Measurements from ENCODE around the gene C2CD4C.

The C2CD4C gene

DNA sequence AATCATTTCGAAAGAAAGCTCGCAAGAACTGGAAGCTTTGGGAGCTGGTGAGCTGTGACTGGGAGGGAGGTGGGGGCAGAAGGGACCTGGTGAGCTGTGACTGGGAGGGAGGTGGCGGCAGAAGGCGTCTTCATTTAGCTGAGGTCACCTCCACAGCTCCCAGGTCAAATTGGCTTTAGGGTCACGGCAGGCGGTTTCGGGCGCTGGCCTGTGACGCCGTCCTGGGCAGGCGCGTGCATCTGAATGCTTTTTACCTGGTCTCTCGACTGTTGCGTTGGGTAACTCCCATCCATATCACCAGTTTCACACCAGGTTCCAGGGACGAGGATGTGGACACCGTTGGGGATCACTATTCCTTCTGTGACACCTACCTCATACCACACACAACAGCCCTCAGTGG lies 29.2 kb downstream of the C2CD4C start:
- no peak for TF ChIP-seq POLR2A (IDR thresholded peaks at IDR 0.05; ENCODE audit: low read depth, low read length)
- no peak for FAIRE-seq
- no peak for DNase-seq (ENCODE audit: insufficient read length, low spot score)

DNA sequence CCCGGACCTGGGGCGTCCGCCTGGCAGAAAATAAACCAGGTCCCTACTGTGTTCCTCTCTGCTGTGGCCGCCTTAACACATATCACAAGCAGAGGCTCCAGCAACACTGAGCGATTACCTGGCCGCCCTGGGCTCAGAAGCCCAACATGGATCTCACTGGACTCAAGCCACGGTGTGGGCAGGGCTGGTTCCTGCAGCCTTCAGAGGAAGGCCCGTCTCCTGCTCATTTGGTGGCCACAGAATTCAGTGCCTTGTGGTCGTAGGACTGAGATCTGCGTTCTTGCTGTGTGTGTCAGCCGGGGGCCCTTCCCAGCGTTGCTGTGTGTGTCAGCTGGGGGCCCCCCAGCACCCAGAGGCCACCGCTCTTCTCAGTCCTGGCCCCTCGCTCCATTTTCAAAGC lies 30.2 kb downstream of the C2CD4C start:
- no peak for TF ChIP-seq POLR2A (IDR thresholded peaks at IDR 0.05; ENCODE audit: low read depth, low read length)
- DNase-seq (ENCODE audit: insufficient read length, low spot score) (no peak), FAIRE-seq (no peak)

DNA sequence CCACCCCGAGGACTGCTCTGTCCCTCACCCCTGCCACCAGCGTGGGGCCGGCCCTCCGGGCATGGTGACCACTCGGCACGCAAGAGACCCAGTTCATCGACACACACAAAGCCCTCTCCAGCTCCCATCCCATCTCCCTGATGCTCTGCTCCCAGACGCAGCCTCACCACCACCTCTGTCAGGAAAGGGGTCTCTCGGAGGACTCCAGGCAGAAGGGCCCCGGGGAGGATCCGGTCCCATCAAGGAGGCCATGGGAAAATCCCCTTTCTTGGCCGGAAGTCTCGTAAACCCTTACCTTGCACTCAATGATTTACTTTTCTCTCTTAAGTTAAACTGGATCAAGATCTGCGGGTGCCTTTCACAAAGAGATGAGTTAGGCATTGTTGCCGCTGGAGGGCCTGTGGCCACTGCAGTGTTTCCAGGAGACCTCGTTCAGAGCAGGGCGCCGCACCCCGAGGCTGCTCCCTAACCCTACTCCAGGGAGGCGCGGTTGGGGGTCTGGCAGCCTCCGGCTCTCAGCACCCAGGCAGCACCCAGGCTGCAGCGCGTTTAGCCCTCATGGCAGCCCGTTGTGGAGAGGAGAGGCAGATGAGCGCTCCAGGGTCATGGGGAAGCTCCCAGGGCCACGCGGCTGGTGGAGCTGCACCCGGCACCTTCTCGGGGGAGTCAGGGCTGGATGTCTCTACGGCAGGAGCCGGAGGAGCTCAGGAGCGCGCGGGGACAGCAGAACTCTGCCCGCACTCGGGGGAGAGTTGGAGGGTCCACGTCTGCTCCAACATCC lies 31.0 kb downstream of the C2CD4C start:
- peak; percentile 40 for DNase-seq (ENCODE audit: insufficient read length, low spot score)
- FAIRE-seq: no peak
- TF ChIP-seq POLR2A (IDR thresholded peaks at IDR 0.05; ENCODE audit: low read depth, low read length): no peak

DNA sequence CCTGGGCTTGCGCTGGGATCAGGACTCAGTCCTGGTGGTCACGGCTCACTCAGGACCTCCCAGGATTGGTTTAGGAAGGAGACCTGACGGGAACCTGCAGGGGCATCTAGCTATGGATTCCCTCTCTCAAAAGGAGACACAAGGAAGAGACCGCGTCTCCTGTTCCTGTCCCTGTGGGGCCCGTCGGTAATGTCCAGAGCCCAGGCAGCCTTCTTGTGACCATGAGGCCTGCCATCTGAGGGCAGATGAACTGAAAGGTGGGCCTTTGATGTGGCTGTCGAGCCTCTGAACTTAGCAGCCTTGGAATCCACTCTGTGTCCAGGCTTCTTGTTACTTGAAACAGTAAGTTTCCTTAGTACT lies 32.9 kb downstream of the C2CD4C start:
- DNase-seq (ENCODE audit: insufficient read length, low spot score): no peak
- TF ChIP-seq POLR2A (IDR thresholded peaks at IDR 0.05; ENCODE audit: low read depth, low read length): no peak
- no peak for FAIRE-seq

DNA sequence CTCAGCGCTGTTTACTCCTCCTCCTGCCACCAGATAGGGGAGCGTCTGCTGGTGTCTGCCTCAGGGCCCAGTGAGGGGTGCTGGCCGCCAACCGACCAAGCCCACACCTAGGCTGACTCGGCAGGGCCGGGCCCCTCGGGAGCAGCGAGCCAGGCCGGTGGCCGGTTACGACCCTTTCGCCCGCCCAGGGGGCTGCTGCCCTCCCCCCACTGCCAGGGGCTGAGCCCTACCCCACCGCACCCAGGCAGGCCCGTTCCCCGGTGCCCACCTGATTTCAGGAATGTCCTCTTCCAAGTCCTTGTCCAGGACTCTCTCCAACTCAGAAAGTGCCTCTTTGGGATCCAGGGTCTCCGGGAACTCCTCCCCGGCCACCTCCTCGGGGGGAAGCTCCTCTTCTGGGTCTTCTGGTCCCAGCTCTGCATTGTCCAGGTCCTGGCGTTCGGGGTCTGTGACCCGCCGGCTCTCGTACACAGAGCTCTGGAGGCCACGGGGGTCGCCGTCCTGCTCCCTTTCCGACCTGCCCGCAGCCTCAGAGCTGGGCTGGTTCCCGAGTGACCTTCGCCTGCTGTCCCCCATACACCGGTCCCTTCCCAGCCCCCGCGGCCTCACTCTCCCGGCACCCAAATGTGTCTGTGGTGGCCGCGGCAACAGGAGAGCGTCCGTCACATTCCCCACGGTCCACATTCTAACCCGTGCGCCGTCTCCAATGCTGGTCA lies 33.4 kb downstream of the C2CD4C start:
- TF ChIP-seq POLR2A (IDR thresholded peaks at IDR 0.05; ENCODE audit: low read depth, low read length): no peak
- no peak for DNase-seq (ENCODE audit: insufficient read length, low spot score)
- no peak for FAIRE-seq

DNA sequence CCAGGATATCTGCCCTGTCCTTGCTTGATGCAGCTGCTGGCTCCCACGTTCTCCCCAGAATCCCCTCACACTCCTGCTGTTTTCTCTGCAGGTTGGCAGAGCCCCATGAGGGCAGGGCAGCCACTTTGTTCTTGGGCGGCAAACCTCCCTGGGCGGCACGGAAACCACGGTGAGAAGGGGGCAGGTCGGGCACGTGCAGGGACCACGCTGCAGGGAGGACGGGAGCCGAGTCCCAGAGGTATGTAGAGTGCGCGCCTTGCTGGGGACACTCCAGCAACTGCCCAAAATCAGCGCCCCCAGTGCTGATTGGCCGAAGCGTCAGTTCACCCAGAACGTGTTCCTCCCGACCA lies 34.1 kb downstream of the C2CD4C start:
- no peak for TF ChIP-seq POLR2A (IDR thresholded peaks at IDR 0.05; ENCODE audit: low read depth, low read length)
- FAIRE-seq (no peak), DNase-seq (ENCODE audit: insufficient read length, low spot score) (no peak)

DNA sequence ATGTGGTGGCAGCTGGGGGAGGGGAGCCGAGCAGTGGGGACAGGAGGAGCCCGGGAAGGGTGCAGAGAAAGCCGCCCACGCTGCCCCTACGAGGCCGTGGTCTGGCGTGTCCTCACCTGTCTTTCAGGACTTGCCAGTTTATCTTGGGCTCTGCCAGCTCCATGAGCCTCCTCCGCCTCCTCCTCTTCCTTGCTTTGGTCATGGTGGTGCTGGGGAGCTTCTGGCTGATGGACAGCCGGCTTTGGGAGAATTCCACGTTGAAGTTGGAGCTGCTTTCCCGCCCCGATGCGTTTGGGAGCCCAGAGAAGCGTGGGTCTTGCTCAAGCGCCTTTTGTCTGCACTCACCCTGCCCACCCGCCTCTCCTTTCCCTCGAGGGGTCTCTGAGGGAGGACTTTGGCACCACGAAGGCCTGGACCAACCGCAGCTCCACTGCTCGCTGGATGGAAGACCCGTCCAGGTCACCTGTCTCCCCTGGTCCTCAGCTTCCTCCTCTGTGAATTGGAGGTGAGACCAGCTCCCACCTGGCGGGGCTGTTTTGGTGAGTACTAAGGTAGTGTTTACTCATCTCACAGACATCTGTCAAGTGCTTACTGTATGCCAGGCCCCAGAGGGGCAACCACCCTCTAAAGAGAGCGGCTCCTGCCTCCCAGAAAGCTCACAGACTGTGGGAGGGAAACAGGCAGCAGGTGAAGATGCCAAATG lies 34.6 kb downstream of the C2CD4C start:
- TF ChIP-seq POLR2A (IDR thresholded peaks at IDR 0.05; ENCODE audit: low read depth, low read length): no peak
- DNase-seq (ENCODE audit: insufficient read length, low spot score) (no peak), FAIRE-seq (no peak)

DNA sequence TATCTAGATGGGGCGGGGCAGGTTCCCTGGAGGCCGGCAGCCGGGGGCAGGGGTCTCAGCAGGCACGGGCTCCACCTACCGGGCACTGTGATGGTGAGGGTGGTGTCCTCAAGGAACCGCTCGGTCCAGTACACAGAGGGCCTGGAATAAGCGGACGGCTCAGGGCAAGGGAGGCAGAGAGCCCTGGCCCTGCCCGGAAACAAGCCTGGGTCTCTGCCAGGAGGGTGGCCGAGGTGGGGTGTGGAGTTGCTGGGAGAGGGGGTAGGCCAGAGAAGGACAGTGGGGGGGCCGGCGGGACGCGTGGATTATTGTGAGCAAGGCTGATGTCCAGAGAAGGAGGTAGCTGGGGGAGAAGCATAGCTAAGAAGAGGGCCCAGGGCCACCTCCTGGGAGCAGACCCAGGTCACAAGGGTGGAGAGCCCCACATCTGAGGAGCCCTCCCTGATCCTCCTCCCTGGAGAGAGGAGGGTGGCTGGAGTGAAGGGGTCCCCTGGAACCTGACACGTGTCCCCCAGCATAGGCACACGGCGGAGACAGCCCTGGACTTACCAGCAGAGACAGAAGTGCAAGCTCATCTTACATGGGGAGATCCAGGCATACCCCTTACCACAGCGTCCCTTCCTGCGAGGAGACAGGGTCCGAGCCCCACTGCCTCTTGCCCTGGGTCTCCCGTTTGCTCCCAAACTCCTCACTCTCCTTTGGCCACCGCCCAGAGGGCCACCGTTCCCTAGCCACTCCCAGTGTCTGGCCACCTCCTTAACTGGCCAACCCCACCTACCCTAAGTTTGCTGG lies 35.4 kb downstream of the C2CD4C start:
- FAIRE-seq: no peak
- TF ChIP-seq POLR2A (IDR thresholded peaks at IDR 0.05; ENCODE audit: low read depth, low read length): no peak

DNA sequence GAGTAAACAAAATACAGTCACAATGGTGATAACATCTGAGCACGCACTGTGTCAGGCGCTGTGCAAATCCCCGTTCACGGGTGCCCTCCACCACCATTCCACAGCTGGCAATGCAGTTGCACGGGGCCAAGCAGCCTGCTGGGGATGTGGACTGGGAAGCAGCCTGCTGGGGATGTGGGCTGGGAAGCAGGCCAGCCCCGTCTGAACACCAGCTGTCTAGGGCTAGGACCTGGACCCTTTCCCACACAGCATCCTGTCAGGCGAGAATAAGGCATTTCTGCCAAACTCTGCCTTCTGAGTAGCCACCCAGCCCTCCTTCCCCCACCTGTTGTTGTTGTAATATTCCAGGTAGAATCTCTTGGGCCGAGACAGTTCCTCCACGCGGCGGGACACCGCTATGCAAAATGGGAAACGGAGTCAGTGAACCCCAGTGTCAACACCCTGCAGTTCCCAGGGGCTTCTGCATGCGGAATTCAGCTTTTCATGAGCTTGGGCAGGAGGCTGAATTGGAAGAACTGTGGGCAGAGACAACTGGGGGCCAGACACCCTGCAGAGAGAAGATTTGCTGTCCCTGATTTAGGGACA lies 36.5 kb downstream of the C2CD4C start:
- FAIRE-seq (no peak), DNase-seq (ENCODE audit: insufficient read length, low spot score) (no peak)
- TF ChIP-seq POLR2A (IDR thresholded peaks at IDR 0.05; ENCODE audit: low read depth, low read length): no peak

More for the DNA sequence above, 35.4 kb downstream of the C2CD4C start:
- DNase-seq (ENCODE audit: insufficient read length, low spot score): no peak

DNA sequence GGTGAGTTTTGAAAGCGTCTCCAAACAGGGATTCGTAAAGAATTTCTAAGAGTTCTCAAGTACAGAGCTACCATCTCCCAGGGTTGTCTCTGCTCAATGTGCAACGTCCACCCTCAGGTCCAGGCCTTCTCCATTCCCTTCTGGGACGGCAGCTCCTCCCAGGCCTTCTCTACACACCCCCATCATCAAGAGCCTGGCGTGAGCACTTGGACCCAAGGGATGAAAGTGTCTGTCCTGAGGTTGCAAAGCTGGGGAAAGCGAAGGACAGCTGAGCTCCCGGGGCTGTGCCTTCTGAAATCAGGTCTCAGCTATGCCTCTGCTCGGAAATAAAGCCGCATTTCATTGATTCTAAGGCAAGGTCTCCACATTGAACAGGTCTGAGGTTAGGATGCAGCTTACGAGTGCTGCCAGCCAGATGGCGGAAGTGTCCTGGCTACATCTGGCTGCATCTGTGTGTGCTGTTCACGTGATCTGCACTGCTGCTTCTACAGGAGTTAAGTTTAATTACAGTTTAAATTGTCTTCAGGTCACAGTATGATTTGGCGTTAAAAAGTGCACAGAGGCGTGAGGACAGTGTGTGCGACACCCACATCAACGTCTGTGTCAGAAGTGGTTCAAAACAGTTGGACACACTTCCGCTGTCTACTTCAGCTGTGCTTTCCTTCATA lies 37.3 kb downstream of the C2CD4C start:
- no peak for DNase-seq (ENCODE audit: insufficient read length, low spot score)
- TF ChIP-seq POLR2A (IDR thresholded peaks at IDR 0.05; ENCODE audit: low read depth, low read length): no peak
- FAIRE-seq: no peak

DNA sequence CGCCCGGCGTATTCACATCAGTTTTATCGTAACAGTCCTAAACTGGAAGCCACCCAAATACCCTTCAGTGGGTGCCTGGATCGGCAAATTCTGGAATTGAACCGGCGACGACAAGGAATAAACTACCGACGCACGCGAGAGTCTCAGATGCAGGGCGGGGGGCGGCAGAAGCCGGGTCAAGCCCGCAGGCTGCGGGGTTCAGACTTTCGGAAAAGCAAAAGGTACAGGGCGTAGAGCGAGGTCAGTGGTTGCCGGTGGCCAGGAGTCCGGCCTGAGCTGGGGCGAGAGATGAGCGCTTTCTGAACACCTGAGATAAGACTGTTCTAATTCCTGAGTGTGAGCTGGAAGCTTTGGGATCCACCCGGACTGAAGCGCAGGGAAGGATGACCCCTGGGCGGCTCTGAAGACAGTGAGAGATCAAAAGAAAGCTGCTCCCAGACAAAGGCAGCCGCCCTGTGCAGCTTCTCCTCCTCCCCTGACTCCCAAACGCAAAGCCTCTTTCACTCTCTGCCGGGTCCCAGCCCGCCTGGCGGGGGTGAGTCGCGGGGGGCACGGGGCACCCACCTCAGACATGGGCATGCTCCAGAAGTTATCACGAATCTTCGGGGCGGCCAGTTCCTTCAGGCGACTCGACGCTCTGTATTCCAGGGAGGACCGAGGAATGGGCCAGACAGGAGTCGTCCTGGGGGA lies 38.2 kb downstream of the C2CD4C start:
- FAIRE-seq (no peak), DNase-seq (ENCODE audit: insufficient read length, low spot score) (no peak)
- no peak for TF ChIP-seq POLR2A (IDR thresholded peaks at IDR 0.05; ENCODE audit: low read depth, low read length)

DNA sequence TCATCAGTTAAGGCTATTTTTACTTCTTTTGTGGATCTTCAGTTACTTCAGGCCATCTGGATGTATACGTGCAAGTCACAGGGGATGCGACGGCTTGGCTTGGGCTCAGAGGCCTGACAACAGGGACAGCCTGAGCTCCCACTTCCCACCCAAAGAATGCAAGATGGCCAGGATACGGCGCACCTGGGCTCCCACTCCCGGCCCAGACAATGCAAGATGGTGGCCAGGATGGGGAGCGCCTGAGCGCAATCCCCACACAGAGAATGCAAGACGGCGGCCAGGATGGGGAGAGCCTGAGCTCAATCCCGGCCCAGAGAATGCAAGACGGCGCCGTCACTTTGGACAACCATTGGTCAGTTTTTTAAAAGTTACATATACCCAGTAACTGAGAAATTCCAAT lies 39.1 kb downstream of the C2CD4C start:
- FAIRE-seq: no peak
- no peak for TF ChIP-seq POLR2A (IDR thresholded peaks at IDR 0.05; ENCODE audit: low read depth, low read length)
- no peak for DNase-seq (ENCODE audit: insufficient read length, low spot score)

DNA sequence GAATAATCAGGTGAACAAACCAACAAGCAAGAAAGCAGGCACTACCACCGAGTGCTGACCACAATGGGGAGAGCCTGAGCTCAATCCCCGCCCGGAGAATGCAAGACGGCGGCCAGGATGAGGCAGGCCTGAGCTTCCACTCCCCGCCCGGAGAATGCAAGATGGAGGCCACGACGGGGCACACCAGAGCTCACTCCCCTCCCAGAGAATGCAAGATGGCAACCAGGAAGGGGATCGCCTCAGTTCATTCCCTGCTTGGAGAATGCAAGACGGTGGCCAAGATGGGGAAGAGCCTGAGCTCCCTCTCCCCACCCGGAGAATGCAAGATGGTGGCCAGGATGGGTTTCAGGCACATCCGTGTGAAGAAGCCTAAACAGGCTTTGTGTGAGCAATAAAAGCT lies 39.7 kb downstream of the C2CD4C start:
- no peak for TF ChIP-seq POLR2A (IDR thresholded peaks at IDR 0.05; ENCODE audit: low read depth, low read length)
- FAIRE-seq (no peak), DNase-seq (ENCODE audit: insufficient read length, low spot score) (no peak)
